ENCODE results near the gene ISG15. TPM values are rescaled to one million over a fixed set of nuclear protein-coding genes. Genes with fewer than 3 reads are reported as not detected.

Gene ISG15
- 68.3 and 107 TPM in 2 replicates for total RNA-seq

GRCh38 chr1:1013105-1013921 is at the start of gene ISG15:
Gene ISG15 (plus strand): TSS chr1:1013497. CDS start chr1:1013574, 77 bp downstream.

GRCh38 chr1:966135-966703 is 47.1 kb upstream of the ISG15 start, which contains the start of gene PLEKHN1:
Gene PLEKHN1 (plus strand): TSS chr1:966482. CDS start chr1:966532, 50 bp downstream.

GRCh38 chr1:981955-982558 is 31.2 kb upstream of the ISG15 start, which contains the start of gene PERM1:
Gene PERM1 (minus strand): TSS chr1:982093. CDS start chr1:981029, 1,064 bp downstream.

DNA sequence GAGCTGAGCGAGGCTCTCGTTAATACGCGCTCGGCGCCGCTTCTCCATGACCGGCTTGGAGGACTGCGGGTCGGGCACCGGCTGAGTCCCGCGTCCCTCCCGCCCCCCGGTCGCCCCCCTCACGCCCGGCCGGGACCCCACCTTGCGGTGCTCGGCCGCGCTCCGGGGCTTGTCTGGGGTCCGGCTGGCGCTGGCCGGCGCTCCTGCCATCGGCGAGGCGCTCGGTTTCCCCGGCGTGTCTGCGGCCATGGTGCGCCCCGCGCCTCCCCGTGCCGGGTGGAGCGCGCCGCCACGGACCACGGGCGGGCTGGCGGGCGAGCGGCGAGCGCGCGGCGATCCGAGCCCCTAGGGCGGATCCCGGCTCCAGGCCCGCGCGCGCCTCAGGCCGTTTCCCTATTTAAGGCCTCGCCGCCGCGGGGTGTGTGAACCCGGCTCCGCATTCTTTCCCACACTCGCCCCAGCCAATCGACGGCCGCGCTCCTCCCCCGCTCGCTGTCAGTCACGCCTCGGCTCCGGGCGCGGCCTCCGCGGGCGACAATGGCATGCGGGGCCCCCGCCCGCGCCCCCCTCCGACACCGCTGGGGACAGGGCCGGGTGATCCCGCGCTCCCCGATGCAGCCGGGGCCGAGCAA is 13.5 kb upstream of the ISG15 start, which contains the start of gene HES4:
Gene HES4 (minus strand): TSS at position 373 of the 632 bp plus-strand sequence. CDS start 124 bp downstream, at position 249.

DNA sequence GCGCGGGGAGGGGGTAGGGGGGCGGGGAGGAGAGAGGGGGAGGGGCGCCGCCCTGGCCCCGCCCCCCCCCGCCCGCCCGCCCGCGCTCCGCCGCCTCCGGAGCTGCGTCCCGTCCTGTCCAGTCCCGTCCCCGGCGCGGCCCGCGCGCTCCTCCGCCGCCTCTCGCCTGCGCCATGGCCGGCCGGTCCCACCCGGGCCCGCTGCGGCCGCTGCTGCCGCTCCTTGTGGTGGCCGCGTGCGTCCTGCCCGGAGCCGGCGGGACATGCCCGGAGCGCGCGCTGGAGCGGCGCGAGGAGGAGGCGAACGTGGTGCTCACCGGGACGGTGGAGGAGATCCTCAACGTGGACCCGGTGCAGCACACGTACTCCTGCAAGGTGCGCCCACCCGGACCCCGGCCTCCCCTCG is 6.7 kb downstream of the ISG15 start, which contains the start of gene AGRN:
Gene AGRN (plus strand): TSS at position 121 of the 405 bp plus-strand sequence. CDS start 53 bp downstream, at position 174.

Other genes with a start within 250 kb of the ISG15 start
- 5.4 and 25.2 TPM in 2 replicates for gene SAMD11, start 89.6 kb upstream of the ISG15 start, total RNA-seq
- gene NOC2L, start 54.2 kb upstream of the ISG15 start, total RNA-seq: 71.0 and 115 TPM in 2 replicates
- gene KLHL17, start 52.9 kb upstream of the ISG15 start, total RNA-seq: 9.2 and 14.8 TPM in 2 replicates
- gene PLEKHN1, start 47.0 kb upstream of the ISG15 start, total RNA-seq: under 0.01 and 1.8 TPM in 2 replicates
- not detected in 2 replicates for gene PERM1, start 31.4 kb upstream of the ISG15 start, total RNA-seq
- 6.2 and 7.9 TPM in 2 replicates for gene HES4, start 13.4 kb upstream of the ISG15 start, total RNA-seq
- gene AGRN, start 6.6 kb downstream of the ISG15 start, total RNA-seq: 96.2 and 197 TPM in 2 replicates
- not detected in 2 replicates for gene RNF223, start 60.8 kb downstream of the ISG15 start, total RNA-seq
- gene C1orf159, start 102.6 kb downstream of the ISG15 start, total RNA-seq: 4.8 and 7.1 TPM in 2 replicates
- not detected in 2 replicates for gene TTLL10, start 160.4 kb downstream of the ISG15 start, total RNA-seq
- not detected in 2 replicates for gene TNFRSF18, start 193.1 kb downstream of the ISG15 start, total RNA-seq
- gene TNFRSF4, start 200.7 kb downstream of the ISG15 start, total RNA-seq: under 0.01 and 0.14 TPM in 2 replicates
- gene SDF4, start 218.5 kb downstream of the ISG15 start, total RNA-seq: 190 and 205 TPM in 2 replicates
- 32.1 and 37.1 TPM in 2 replicates for gene B3GALT6, start 218.7 kb downstream of the ISG15 start, total RNA-seq
- gene C1QTNF12, start 233.2 kb downstream of the ISG15 start, total RNA-seq: 0.92 and 1.5 TPM in 2 replicates

All from smooth muscle cell of the umbilical artery (primary cell).